IMR-90 (cell line): ENCODE results near the gene CD99. TPM values are rescaled to one million over a fixed set of nuclear protein-coding genes. Genes with fewer than 3 reads are reported as not detected.

Experiments used
- ATAC-seq: fragments of 200-7000 bp; cut with Tn5 transposase; 2 replicates; pipeline ENCODE4 v1.9.1; 2020; ENCODE audit warnings: low read depth, mild to moderate bottlenecking, moderate library complexity
- BruUV-seq: library from RNA; stranded (reverse); fragments of 400-500 nt; replicated peaks from 2 replicates; lab custom pipeline; 2021; lab: Mats Ljungman, UMichigan
- CTCF ChIA-PET: fragments of 300-600 bp; formaldehyde crosslinking; extraction: SDS; loops from one replicate; lab custom pipeline; 2021; ENCODE audit warnings: antibody characterized with exemption; lab: Yijun Ruan, JAX
- POLR2A ChIA-PET: fragments of 300-600 bp; sonication (Branson Sonifier 250); formaldehyde crosslinking; loops from one replicate; lab custom pipeline; 2022; ENCODE audit warnings: antibody characterized with exemption; ENCODE audit not compliant: unreplicated experiment; lab: Charles Lee
- DNase-seq: peaks from one replicate; pipeline ENCODE4 v3.0.0; 2013
- H2AFZ ChIP-seq: replicated peaks from 2 replicates; pipeline ENCODE3; 2013; ENCODE audit warnings: low read length, mild to moderate bottlenecking; ENCODE audit not compliant: poor library complexity
- H2AK5ac ChIP-seq: 2 replicates; pipeline ENCODE4 v1.6.1; 2013; ENCODE audit warnings: low read depth, low read length, inconsistent platforms
- H2AK9ac ChIP-seq: replicated peaks from 2 replicates; pipeline ENCODE3; 2013; ENCODE audit warnings: mild to moderate bottlenecking, low read depth, low read length, moderate library complexity; ENCODE audit not compliant: poor library complexity
- H2BK120ac ChIP-seq: 2 replicates; pipeline ENCODE4 v1.6.1; 2013; ENCODE audit warnings: low read depth, low read length, inconsistent platforms
- H2BK15ac ChIP-seq: 3 replicates; pipeline ENCODE4 v1.6.1; 2013; ENCODE audit warnings: low read depth, low read length, inconsistent platforms
- H2BK20ac ChIP-seq: 2 replicates; pipeline ENCODE4 v1.6.1; 2013; ENCODE audit warnings: low read depth, mild to moderate bottlenecking, inconsistent platforms, low read length, moderate library complexity
- H2BK5ac ChIP-seq: 2 replicates; pipeline ENCODE4 v1.6.1; 2013; ENCODE audit warnings: mild to moderate bottlenecking, low read depth, low read length, inconsistent platforms; ENCODE audit not compliant: poor library complexity, severe bottlenecking
- H3K14ac ChIP-seq: replicated peaks from 2 replicates; pipeline ENCODE4 v1.6.1; 2013; ENCODE audit warnings: low read depth, low read length, inconsistent platforms
- H3K18ac ChIP-seq: 2 replicates; pipeline ENCODE4 v1.6.1; 2013; ENCODE audit warnings: low read depth, low read length, control low read depth
- H3K23ac ChIP-seq: 2 replicates; pipeline ENCODE4 v1.6.1; 2013; ENCODE audit warnings: low read depth, low read length, inconsistent platforms
- H3K27ac ChIP-seq: 2 replicates; pipeline ENCODE4 v1.5.1; 2013; ENCODE audit warnings: mild to moderate bottlenecking, control low read depth, low read length; ENCODE audit not compliant: insufficient read depth
- H3K27me3 ChIP-seq: 2 replicates; pipeline ENCODE4 v1.6.1; 2013; ENCODE audit warnings: low read length; ENCODE audit not compliant: control insufficient read depth, insufficient read depth
- H3K36me3 ChIP-seq: 2 replicates; pipeline ENCODE4 v1.6.1; 2013; ENCODE audit warnings: low read length, mixed read lengths; ENCODE audit not compliant: control insufficient read depth, insufficient read depth
- H3K4ac ChIP-seq: 2 replicates; pipeline ENCODE4 v1.6.1; 2013; ENCODE audit warnings: low read depth, low read length, inconsistent platforms
- H3K4me1 ChIP-seq: 2 replicates; pipeline ENCODE4 v1.6.1; 2013; ENCODE audit warnings: low read length, mixed read lengths; ENCODE audit not compliant: control insufficient read depth, insufficient read depth
- H3K4me2 ChIP-seq: 2 replicates; pipeline ENCODE4 v1.6.1; 2013; ENCODE audit warnings: low read depth, mild to moderate bottlenecking, control low read depth, low read length, moderate library complexity
- H3K4me3 ChIP-seq: 2 replicates; pipeline ENCODE4 v1.5.1; 2013; ENCODE audit warnings: low read depth, mild to moderate bottlenecking, control low read depth, low read length, moderate library complexity; ENCODE audit not compliant: insufficient read depth
- H3K56ac ChIP-seq: 2 replicates; pipeline ENCODE4 v1.6.1; 2013; ENCODE audit warnings: low read length, inconsistent platforms; ENCODE audit not compliant: insufficient read depth; ENCODE audit errors: extremely low read depth
- H3K79me1 ChIP-seq, 2 experiments: 2 replicates each; pipeline ENCODE4 v1.6.1; 2013; ENCODE audit warnings: low read length in 2 of 2, inconsistent platforms in 1 of 2, low read depth in 1 of 2
- H3K9ac ChIP-seq: 2 replicates; pipeline ENCODE4 v1.6.1; 2013; ENCODE audit warnings: low read depth, low read length, control low read depth
- H3K9me1 ChIP-seq: 2 replicates; pipeline ENCODE4 v1.6.1; 2013; ENCODE audit warnings: low read length, inconsistent platforms; ENCODE audit not compliant: insufficient read depth
- H3K9me3 ChIP-seq: 2 replicates; pipeline ENCODE4 v1.6.1; 2013; ENCODE audit warnings: low read length; ENCODE audit not compliant: control insufficient read depth, insufficient read depth
- H4K20me1 ChIP-seq: 2 replicates; pipeline ENCODE4 v1.6.1; 2013; ENCODE audit warnings: low read length, inconsistent platforms; ENCODE audit not compliant: insufficient read depth
- H4K5ac ChIP-seq: 2 replicates; pipeline ENCODE4 v1.6.1; 2013; ENCODE audit warnings: mild to moderate bottlenecking, low read depth, low read length, control low read depth
- H4K8ac ChIP-seq, 2 experiments: 2 replicates each; pipeline ENCODE4 v1.6.1; 2013; ENCODE audit warnings: low read depth in 2 of 2, low read length in 2 of 2, control low read depth in 1 of 2, inconsistent platforms in 1 of 2
- H4K91ac ChIP-seq: 2 replicates; pipeline ENCODE4 v1.6.1; 2013; ENCODE audit warnings: low read depth, low read length, inconsistent platforms; ENCODE audit not compliant: insufficient read depth
- FOS ChIP-seq: fragments of 150-350 bp; IDR thresholded peaks from 2 replicates; pipeline ENCODE4 v1.6.1; 2016; ENCODE audit warnings: low read depth, low read length
- MAZ ChIP-seq: IDR thresholded peaks from 2 replicates; pipeline ENCODE4 v1.6.1; 2012; ENCODE audit warnings: low read depth, mild to moderate bottlenecking, low read length, improper control_type of control experiment, moderate library complexity, borderline replicate concordance
- RAD21 ChIP-seq: IDR thresholded peaks from 2 replicates; pipeline ENCODE4 v1.6.1; 2012; ENCODE audit warnings: low read length, improper control_type of control experiment
- WGBS, 2 experiments: methylation state at CpG; one replicate each; pipeline versions ENCODE4 v1.1.5 to v1.1.7; 2013; ENCODE audit warnings: missing lambda C conversion rate in 2 of 2; ENCODE audit not compliant: insufficient read length in 1 of 2; ENCODE audit errors: extremely low coverage in 2 of 2; 5-methylcytosine and 5-hydroxymethylcytosine counted together
- dilution Hi-C: fragments of 300-500 bp; cut with HindIII; formaldehyde crosslinking; loops from one replicate; pipeline ENCODE4 v1.14.3; 2018; ENCODE audit warnings: low sequenced_read_pairs; ENCODE audit not compliant: unreplicated experiment
- in situ Hi-C: fragments of 300-500 bp; cut with MboI; formaldehyde crosslinking; loops from 3 replicates; pipeline ENCODE4 v1.14.3; 2019; ENCODE audit warnings: low sequenced_read_pairs, inconsistent platforms, mixed read lengths
- intact Hi-C: fragments of 100-400 bp; cut with micrococcal nuclease; formaldehyde crosslinking; loops from 2 replicates; pipeline ENCODE4 v1.10.0; 2022
- polyA plus RNA-seq, 3 experiments: library from polyadenylated mRNA; depleted of rRNA; stranded (reverse); fragments of >200 nt; gene quantifications; 2 replicates each; pipeline ENCODE4 v1.2.3, GENCODE V29; 2012; ENCODE audit warnings: low replicate concordance in 1 of 3
- total RNA-seq: library from RNA; depleted of rRNA; stranded (reverse); fragments of >200 nt; gene quantifications from 2 replicates; pipeline ENCODE4 v1.2.3, GENCODE V29; 2012

CD99 gene
- total and polyA plus RNA-seq, 2 of the 4 experiments (the other 2 are of a cell fraction): 102 to 369 TPM

DNA sequence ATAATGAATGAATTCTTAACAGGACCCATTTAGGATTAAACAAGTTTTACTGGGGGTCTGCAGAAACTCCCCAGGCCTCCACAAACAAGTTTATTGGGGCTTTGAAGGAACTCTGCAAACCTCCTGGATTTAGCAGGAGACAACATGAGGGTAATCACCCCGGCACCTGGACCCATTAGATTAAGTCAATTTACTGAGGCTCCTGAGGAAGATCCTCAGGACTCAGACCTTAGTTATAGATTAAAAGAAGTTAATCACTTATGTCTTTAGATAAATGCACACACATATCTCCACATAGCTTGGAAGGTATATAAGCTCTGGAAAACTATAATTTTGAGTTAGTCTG lies 90.1 kb downstream of the CD99 start:
- Histone ChIP-seq H2AK5ac (no peak overlapping the region), H3K4ac (no peak overlapping the region), H4K91ac (no peak overlapping the region), H3K79me1 (no peaks in the 10 kb centered on the region), H3K9ac (no peak overlapping the region), H3K9me3 (no peaks in the 10 kb centered on the region), H4K20me1 (no peaks in the 10 kb centered on the region), H3K4me1 (no peaks in the 10 kb centered on the region), H3K27ac (no peak overlapping the region), H2BK120ac (no peak overlapping the region), H2BK15ac (no peak overlapping the region), H3K23ac (no peak overlapping the region), H3K9me1 (no peaks in the 10 kb centered on the region), H3K4me2 (no peak overlapping the region), H3K56ac (no peak overlapping the region), H2AFZ (no peak overlapping the region), H3K14ac (no peak overlapping the region), H2BK5ac (no peak overlapping the region), H4K8ac (no peak overlapping the region), H4K5ac (no peak overlapping the region), H3K18ac (no peak overlapping the region), H3K4me3 (no peak overlapping the region), H2BK20ac (no peak overlapping the region), H3K36me3 (no peaks in the 10 kb centered on the region), H2AK9ac (no peak overlapping the region), H3K27me3 (peaks cover 5% of the 10 kb centered on the region; the same call in 1 of the 2 replicates)
- DNase-seq (no peak), ATAC-seq (no peak)
- intact Hi-C loops: no loop called here
- TF ChIP-seq FOS (no peak), RAD21 (no peak), MAZ (no peak)
- in situ Hi-C loops: no loop called here
- dilution Hi-C loops: no loop called here
- CTCF ChIA-PET: no interaction called here
- WGBS, 2 experiments: no CpG with 5 or more reads among the region's 1 CpG
- no TSS peak for BruUV-seq
- POLR2A ChIA-PET: no interaction called here
